Trophoblast cell (in vitro differentiated cells and primary cell): ENCODE results near the gene REEP3.
"Not testable (repeated sequence)": the region's sequence is repeated elsewhere in the genome, so short reads cannot be mapped to it uniquely, and the experiment has no call there.

Source experiments
- DNase-seq, 2 donors: peaks; one replicate each; pipeline ENCODE4 v3.0.0-alpha.2; 2016
- H2AFZ ChIP-seq: 2 replicates; pipeline ENCODE4 v1.6.1; 2013; ENCODE audit warnings: low read length, moderate library complexity, mild to moderate bottlenecking; ENCODE audit not compliant: insufficient read depth, poor library complexity
- H2AK5ac ChIP-seq: 2 replicates; pipeline ENCODE4 v1.6.1; 2013; ENCODE audit warnings: mild to moderate bottlenecking, low read length
- H2BK120ac ChIP-seq: 2 replicates; pipeline ENCODE4 v1.6.1; 2013; ENCODE audit warnings: low read length, mild to moderate bottlenecking, moderate library complexity; ENCODE audit not compliant: insufficient read depth, poor library complexity
- H2BK12ac ChIP-seq: 2 replicates; pipeline ENCODE4 v1.6.1; 2013; ENCODE audit warnings: mild to moderate bottlenecking, low read length, moderate library complexity
- H2BK5ac ChIP-seq: 2 replicates; pipeline ENCODE4 v1.6.1; 2013; ENCODE audit warnings: low read length, low read depth, moderate library complexity, mild to moderate bottlenecking; ENCODE audit not compliant: poor library complexity
- H3K14ac ChIP-seq: 2 replicates; pipeline ENCODE4 v1.6.1; 2013; ENCODE audit warnings: mild to moderate bottlenecking, low read length
- H3K18ac ChIP-seq: 2 replicates; pipeline ENCODE4 v1.6.1; 2013; ENCODE audit warnings: mild to moderate bottlenecking, low read length
- H3K23ac ChIP-seq: 2 replicates; pipeline ENCODE4 v1.6.1; 2013; ENCODE audit warnings: low read length
- H3K27ac ChIP-seq: 2 replicates; pipeline ENCODE4 v1.5.1; 2013; ENCODE audit warnings: low read depth, mild to moderate bottlenecking, inconsistent platforms, low read length, moderate library complexity
- H3K27me3 ChIP-seq: 2 replicates; pipeline ENCODE4 v1.6.1; 2013; ENCODE audit warnings: inconsistent platforms, mild to moderate bottlenecking, low read length, moderate library complexity; ENCODE audit not compliant: insufficient read depth
- H3K36me3 ChIP-seq, 2 experiments: 1 replicate in 1 of 2; 2 replicates in 1 of 2; pipeline ENCODE4 v1.6.1; 2013; ENCODE audit warnings: low read length in 2 of 2, mild to moderate bottlenecking in 2 of 2, moderate library complexity in 1 of 2; ENCODE audit not compliant: insufficient read depth in 2 of 2, control insufficient read depth in 1 of 2
- H3K4ac ChIP-seq: 2 replicates; pipeline ENCODE4 v1.6.1; 2013; ENCODE audit warnings: low read depth, mild to moderate bottlenecking, low read length, moderate library complexity
- H3K4me1 ChIP-seq, 2 experiments: 1 replicate in 1 of 2; 2 replicates in 1 of 2; pipeline ENCODE4 v1.6.1; 2013; ENCODE audit warnings: low read length in 2 of 2, mild to moderate bottlenecking in 2 of 2, moderate library complexity in 1 of 2; ENCODE audit not compliant: insufficient read depth in 2 of 2, control insufficient read depth in 1 of 2
- H3K4me2 ChIP-seq: 2 replicates; pipeline ENCODE4 v1.6.1; 2013; ENCODE audit warnings: inconsistent platforms, mild to moderate bottlenecking, low read length, moderate library complexity
- H3K4me3 ChIP-seq: 2 replicates; pipeline ENCODE4 v1.5.1; 2013; ENCODE audit warnings: mild to moderate bottlenecking, low read depth, low read length, inconsistent platforms
- H3K79me1 ChIP-seq: one replicate; pipeline ENCODE4 v1.6.1; 2013; ENCODE audit warnings: low read length
- H3K79me2 ChIP-seq: 2 replicates; pipeline ENCODE4 v1.6.1; 2013; ENCODE audit warnings: low read length, mild to moderate bottlenecking; ENCODE audit not compliant: control insufficient read depth, insufficient read depth, poor library complexity
- H3K9ac ChIP-seq: 2 replicates; pipeline ENCODE4 v1.6.1; 2013; ENCODE audit warnings: mild to moderate bottlenecking, low read length
- H3K9me3 ChIP-seq: 2 replicates; pipeline ENCODE4 v1.6.1; 2013; ENCODE audit warnings: low read depth, mild to moderate bottlenecking, control low read depth, inconsistent platforms, low read length; ENCODE audit not compliant: insufficient read depth
- H4K12ac ChIP-seq: 2 replicates; pipeline ENCODE4 v1.6.1; 2013; ENCODE audit warnings: low read depth, mild to moderate bottlenecking, low read length, moderate library complexity
- H4K8ac ChIP-seq: 2 replicates; pipeline ENCODE4 v1.6.1; 2013; ENCODE audit warnings: low read depth, mild to moderate bottlenecking, low read length, moderate library complexity
- H4K91ac ChIP-seq: one replicate; pipeline ENCODE4 v1.6.1; 2013; ENCODE audit warnings: low read depth, mild to moderate bottlenecking, low read length, moderate library complexity
- WGBS: extraction: QIAGEN DNeasy Blood & Tissue Kit; methylation state at CpG from one replicate; pipeline ENCODE4 v1.1.7; 2013; ENCODE audit warnings: missing lambda C conversion rate; ENCODE audit not compliant: insufficient read length, insufficient coverage; ENCODE audit errors: extremely low coverage; 5-methylcytosine and 5-hydroxymethylcytosine counted together

Gene REEP3

DNA sequence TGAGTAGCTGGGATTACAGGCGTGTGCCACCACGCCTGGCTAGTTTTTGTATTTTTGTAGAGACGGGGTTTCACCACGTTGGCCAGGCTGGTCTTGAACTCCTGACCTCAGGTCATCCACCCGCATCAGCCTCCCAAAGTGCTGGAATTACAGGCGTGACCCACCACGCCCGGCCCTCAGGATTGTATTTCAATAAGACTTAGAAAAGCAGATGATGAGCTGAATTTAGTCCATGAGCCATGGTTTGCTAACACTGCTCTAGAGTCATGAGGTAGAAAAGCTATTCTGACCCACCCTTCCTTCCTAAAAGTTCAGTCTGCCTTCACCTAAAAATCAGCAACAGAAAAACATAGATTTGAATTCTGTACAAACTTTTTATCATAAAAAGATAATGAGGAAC lies 139.7 kb downstream of the REEP3 start:
- DNase-seq, result peak; percentile 33 to 52
- not testable (repeated sequence) for H4K12ac ChIP-seq, H3K9me3 ChIP-seq, H3K4me3 ChIP-seq, H2BK12ac ChIP-seq, H3K27ac ChIP-seq, H2BK5ac ChIP-seq, H3K18ac ChIP-seq, H3K36me3 ChIP-seq, H3K4ac ChIP-seq, H3K14ac ChIP-seq, H3K4me1 ChIP-seq, H3K4me2 ChIP-seq, H3K79me1 ChIP-seq, H3K23ac ChIP-seq, H2BK120ac ChIP-seq, H3K9ac ChIP-seq, H4K91ac ChIP-seq, H4K8ac ChIP-seq, H2AK5ac ChIP-seq, H3K79me2 ChIP-seq, H3K27me3 ChIP-seq, H2AFZ ChIP-seq
- WGBS, result no CpG with 5 or more reads among the region's 8 CpGs

- no peak overlapping the region for H3K23ac ChIP-seq
- H4K8ac ChIP-seq, result no peak overlapping the region
- peaks cover 2% of the 10 kb centered on the region for H3K79me1 ChIP-seq
- no peak overlapping the region for H3K9ac ChIP-seq
- no peak overlapping the region for H3K4me3 ChIP-seq
- no peak overlapping the region for H2BK12ac ChIP-seq
- no peaks in the 10 kb centered on the region for H3K9me3 ChIP-seq
- DNase-seq, result peak; percentile 51 to 64
- H2AK5ac ChIP-seq, result no peak overlapping the region
- H2AFZ ChIP-seq, result no peak overlapping the region
- H2BK5ac ChIP-seq, result no peak overlapping the region
- peaks cover 0 to 3% of the 10 kb centered on the region in 2 experiments for H3K4me1 ChIP-seq
- no peak overlapping the region for H4K91ac ChIP-seq
- H3K27me3 ChIP-seq, result no peaks in the 10 kb centered on the region
- H3K4me2 ChIP-seq, result no peak overlapping the region
- H3K14ac ChIP-seq, result no peak overlapping the region
- no peak overlapping the region for H4K12ac ChIP-seq
- no peak overlapping the region for H3K4ac ChIP-seq
- H3K79me2 ChIP-seq, result no peaks in the 10 kb centered on the region
- no CpG with 5 or more reads among the region's 5 CpGs for WGBS
- no peak overlapping the region for H3K27ac ChIP-seq
- H3K18ac ChIP-seq, result no peak overlapping the region
- no peak overlapping the region for H2BK120ac ChIP-seq
- H3K36me3 ChIP-seq, result no peaks in the 10 kb centered on the region
Measured at GRCh38 chr10:63661347-63661746, 140.1 kb downstream of the REEP3 start.

DNA sequence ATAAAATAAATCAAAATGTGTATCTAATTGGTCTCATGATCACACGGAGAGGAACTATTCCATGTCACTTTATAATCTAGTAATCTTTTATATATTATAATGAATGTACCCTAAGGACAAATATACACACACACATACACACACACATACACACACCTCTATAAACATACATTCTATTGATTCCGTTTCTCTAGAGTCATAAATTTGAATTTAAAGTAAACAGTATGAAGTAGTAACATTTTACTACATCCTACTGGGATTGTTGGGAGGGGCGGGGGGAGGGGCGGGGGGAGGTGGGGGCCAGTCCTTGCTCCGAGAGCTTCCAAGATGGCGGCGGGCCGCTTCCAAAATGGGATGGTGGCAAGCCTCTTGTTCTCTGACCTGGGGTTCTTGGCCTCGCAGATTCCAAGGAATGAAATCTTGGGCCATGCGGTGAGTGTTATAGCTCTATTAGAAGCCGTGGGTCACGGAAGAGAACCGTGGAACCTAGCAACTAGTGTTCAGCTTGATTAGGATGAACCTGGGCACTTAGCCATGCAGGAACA lies 143.2 kb downstream of the REEP3 start:
- H3K27me3 ChIP-seq, result no peaks in the 10 kb centered on the region
- H3K36me3 ChIP-seq, result no peaks in the 10 kb centered on the region
- no peak overlapping the region for H2BK120ac ChIP-seq
- no peaks in the 10 kb centered on the region for H3K9me3 ChIP-seq
- H3K14ac ChIP-seq, result no peak overlapping the region
- H2BK12ac ChIP-seq, result no peak overlapping the region
- H4K91ac ChIP-seq, result no peak overlapping the region
- H2BK5ac ChIP-seq, result no peak overlapping the region
- H3K4ac ChIP-seq, result no peak overlapping the region
- no CpG with 5 or more reads among the region's 13 CpGs for WGBS
- H3K4me2 ChIP-seq, result no peak overlapping the region
- no peak overlapping the region for H3K18ac ChIP-seq
- peaks cover 2% of the 10 kb centered on the region for H3K79me1 ChIP-seq
- H3K27ac ChIP-seq, result no peak overlapping the region
- H4K12ac ChIP-seq, result peak overlapping the region; percentile 84
- no peak overlapping the region for H3K4me3 ChIP-seq
- H3K9ac ChIP-seq, result no peak overlapping the region
- no peak overlapping the region for H2AFZ ChIP-seq
- H4K8ac ChIP-seq, result no peak overlapping the region
- H3K23ac ChIP-seq, result no peak overlapping the region
- peak in 1 of 2 donors; percentile 54 for DNase-seq
- H3K79me2 ChIP-seq, result no peaks in the 10 kb centered on the region
- peaks cover 0 to 3% of the 10 kb centered on the region in 2 experiments for H3K4me1 ChIP-seq
- no peak overlapping the region for H2AK5ac ChIP-seq

DNA sequence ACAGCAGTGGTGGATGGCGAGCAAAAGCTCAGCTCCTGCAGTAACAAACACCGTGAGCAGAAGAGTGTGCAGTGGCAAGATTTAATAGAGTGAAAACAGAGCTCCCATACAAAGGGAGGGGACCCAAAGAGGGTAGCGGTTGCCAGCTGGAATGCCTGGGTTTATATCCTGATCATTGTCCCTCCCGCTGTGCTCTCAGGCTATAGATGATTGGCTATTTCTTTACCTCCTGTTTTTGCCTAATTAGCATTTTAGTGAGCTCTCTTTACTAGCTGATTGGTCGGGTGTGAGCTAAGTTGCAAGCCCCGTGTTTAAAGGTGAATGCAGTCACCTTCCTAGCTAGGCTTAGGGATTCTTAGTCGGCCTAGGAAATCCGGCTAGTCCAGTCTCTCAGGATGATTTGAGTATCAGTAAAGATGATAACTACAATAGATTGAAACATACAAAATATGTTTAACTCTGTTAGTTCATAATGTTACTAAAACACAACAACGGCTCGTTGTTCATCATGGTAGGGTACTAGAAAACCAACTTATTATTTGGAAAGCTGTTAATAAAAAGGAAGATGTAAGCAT lies 143.9 kb downstream of the REEP3 start:
- H3K4me3 ChIP-seq, H3K79me1 ChIP-seq, H3K23ac ChIP-seq, H3K4ac ChIP-seq, H3K27me3 ChIP-seq, H3K9me3 ChIP-seq, H3K14ac ChIP-seq, H2BK5ac ChIP-seq, H3K79me2 ChIP-seq, H3K36me3 ChIP-seq, H3K27ac ChIP-seq, H2AFZ ChIP-seq, H4K8ac ChIP-seq, H2BK120ac ChIP-seq, H2AK5ac ChIP-seq, H3K9ac ChIP-seq, H4K91ac ChIP-seq, H3K4me1 ChIP-seq, H3K18ac ChIP-seq, H3K4me2 ChIP-seq, H2BK12ac ChIP-seq: not testable (repeated sequence)
- DNase-seq, result peak; percentile 86 to 93
- H4K12ac ChIP-seq, result peak overlapping the region; percentile 84
- WGBS, result no CpG with 5 or more reads among the region's 10 CpGs
